GM23338 (cell line): ENCODE results near the gene CNDP2. TPM values are rescaled to one million over a fixed set of nuclear protein-coding genes. Genes with fewer than 3 reads are reported as not detected.

Source experiments
- ATAC-seq: fragments of 200-7000 bp; cut with Tn5 transposase; 3 replicates; pipeline ENCODE4 v1.9.1; 2020
- DNase-seq: peaks from one replicate; pipeline ENCODE4 v3.0.0-alpha.2; 2015; ENCODE audit warnings: low spot score
- H2AFZ ChIP-seq: fragments of 200-600 bp; sonication (generic); 2 replicates; pipeline ENCODE4 v1.8.0; 2016; ENCODE audit warnings: antibody characterized with exemption, mild to moderate bottlenecking, moderate library complexity
- H3F3A ChIP-seq: fragments of 200-600 bp; sonication (generic); replicated peaks from 2 replicates; pipeline ENCODE4 v1.8.0; 2017; ENCODE audit warnings: antibody characterized with exemption, mixed run types, low read depth
- H3K27ac ChIP-seq: fragments of 200-600 bp; sonication (generic); 2 replicates; pipeline ENCODE4 v1.6.1; 2016; ENCODE audit warnings: low read depth
- H3K27me3 ChIP-seq: fragments of 200-600 bp; sonication (generic); 2 replicates; pipeline ENCODE4 v1.8.0; 2016; ENCODE audit warnings: mild to moderate bottlenecking, mixed run types, moderate library complexity; ENCODE audit not compliant: insufficient read depth
- H3K36me3 ChIP-seq: fragments of 200-600 bp; sonication (generic); 2 replicates; pipeline ENCODE4 v1.8.0; 2016; ENCODE audit warnings: mild to moderate bottlenecking; ENCODE audit not compliant: insufficient read depth
- H3K4me1 ChIP-seq: fragments of 200-600 bp; sonication (generic); 2 replicates; pipeline ENCODE4 v1.8.0; 2016; ENCODE audit warnings: mild to moderate bottlenecking, moderate library complexity; ENCODE audit not compliant: insufficient read depth
- H3K4me2 ChIP-seq: fragments of 200-600 bp; sonication (generic); 2 replicates; pipeline ENCODE4 v1.7.1; 2017; ENCODE audit warnings: mixed run types
- H3K4me3 ChIP-seq: fragments of 200-600 bp; sonication (generic); 2 replicates; pipeline ENCODE4 v1.6.1; 2016; ENCODE audit warnings: mixed run types
- H3K79me2 ChIP-seq: fragments of 200-600 bp; sonication (generic); replicated peaks from 2 replicates; pipeline ENCODE4 v1.8.0; 2017; ENCODE audit warnings: mild to moderate bottlenecking; ENCODE audit not compliant: insufficient read depth
- H3K9me2 ChIP-seq: fragments of 200-600 bp; sonication (generic); 2 replicates; pipeline ENCODE4 v1.8.0; 2017; ENCODE audit not compliant: insufficient read depth
- H4K20me1 ChIP-seq: fragments of 200-600 bp; sonication (generic); replicated peaks from 2 replicates; pipeline ENCODE4 v1.8.0; 2017; ENCODE audit warnings: mild to moderate bottlenecking; ENCODE audit not compliant: insufficient read depth
- H3K27ac Mint-ChIP-seq: 2 replicates; pipeline ENCODE4 v1.8.0; 2020; ENCODE audit warnings: inconsistent platforms, mild to moderate bottlenecking, moderate library complexity, mixed read lengths
- H3K27me3 Mint-ChIP-seq: 3 replicates; pipeline ENCODE4 v1.8.0; 2022; ENCODE audit warnings: low read depth, mild to moderate bottlenecking, moderate library complexity, mixed read lengths, inconsistent platforms; ENCODE audit not compliant: insufficient read depth, poor library complexity
- H3K36me3 Mint-ChIP-seq: 3 replicates; pipeline ENCODE4 v1.8.0; 2021; ENCODE audit warnings: low read depth, mild to moderate bottlenecking, inconsistent platforms, moderate library complexity, mixed read lengths
- H3K4me1 Mint-ChIP-seq: 3 replicates; pipeline ENCODE4 v1.8.0; 2020; ENCODE audit warnings: mild to moderate bottlenecking, inconsistent platforms, mixed read lengths
- H3K4me3 Mint-ChIP-seq: 3 replicates; pipeline ENCODE4 v1.8.0; 2021; ENCODE audit warnings: moderate library complexity, mild to moderate bottlenecking, inconsistent platforms, mixed read lengths
- H3K9me3 Mint-ChIP-seq: 3 replicates; pipeline ENCODE4 v1.8.0; 2020; ENCODE audit warnings: moderate library complexity, mild to moderate bottlenecking, inconsistent platforms, mixed read lengths
- CREB1 ChIP-seq: fragments of 250-450 bp; sonication (Bioruptor Pico); IDR thresholded peaks from 2 replicates; pipeline ENCODE4 v1.5.0; 2020; ENCODE audit warnings: low read depth, mild to moderate bottlenecking, moderate library complexity
- CTCF ChIP-seq, 2 experiments: fragments of 200-600 bp in 1 of 2; sonication (generic) in 1 of 2; conservative IDR thresholded peaks; 2 replicates each; pipeline versions ENCODE4 v1.5.1 to v1.6.1; 2016 to 2017; ENCODE audit warnings: antibody characterized with exemption in 2 of 2, low read depth in 2 of 2, mild to moderate bottlenecking in 2 of 2, moderate library complexity in 1 of 2
- ETS1 ChIP-seq: IDR thresholded peaks from 2 replicates; pipeline ENCODE4 v1.6.1; 2016; ENCODE audit warnings: antibody characterized with exemption
- EZH2 ChIP-seq: fragments of 200-600 bp; sonication (generic); IDR thresholded peaks from one replicate; pipeline ENCODE4 v1.8.0; 2017; ENCODE audit warnings: antibody characterized with exemption, mild to moderate bottlenecking, low read depth; ENCODE audit not compliant: unreplicated experiment
- EZH2phosphoT487 ChIP-seq: fragments of 200-600 bp; sonication (generic); IDR thresholded peaks from one replicate; pipeline ENCODE4 v1.8.1; 2018; ENCODE audit warnings: antibody characterized with exemption; ENCODE audit not compliant: unreplicated experiment
- NANOG ChIP-seq: IDR thresholded peaks from 2 replicates; pipeline ENCODE4 v1.6.1; 2016; ENCODE audit warnings: antibody characterized with exemption, borderline replicate concordance
- POLR2AphosphoS5 ChIP-seq: IDR thresholded peaks from 2 replicates; pipeline ENCODE4 v1.6.1; 2016; ENCODE audit warnings: antibody characterized with exemption, low read depth
- ZNF114 ChIP-seq: fragments of 250-450 bp; sonication (Bioruptor Pico); IDR thresholded peaks from 2 replicates; pipeline ENCODE4 v1.5.0; 2020; ENCODE audit warnings: mild to moderate bottlenecking, moderate library complexity
- ZNF331 ChIP-seq: fragments of 250-450 bp; sonication (Bioruptor Pico); IDR thresholded peaks from 2 replicates; pipeline ENCODE4 v1.5.0; 2020; ENCODE audit warnings: low read depth, mild to moderate bottlenecking, moderate library complexity
- ZNF462 ChIP-seq: fragments of 250-450 bp; sonication (Bioruptor Pico); IDR thresholded peaks from 2 replicates; pipeline ENCODE4 v1.5.0; 2020; ENCODE audit warnings: mild to moderate bottlenecking, moderate library complexity
- polyA plus RNA-seq: library from polyadenylated mRNA; unstranded; fragments of >200 nt; fragmentation: Nextera tagmentation; extraction: Ambion mirVana; gene quantifications from 2 replicates; pipeline ENCODE4 v1.2.1, GENCODE V29; 2016
- total RNA-seq: library from RNA; depleted of rRNA; stranded (reverse); fragments of >200 nt; shearing (Covaris generic); gene quantifications from 2 replicates; pipeline ENCODE4 v1.2.3, GENCODE V29; 2014
- TF ChIP-seq, protein P1 (sequence below): IDR thresholded peaks from one replicate; pipeline ENCODE4 v1.6.1; 2018; ENCODE audit warnings: antibody characterized with exemption; ENCODE audit not compliant: unreplicated experiment

Gene CNDP2
- total and polyA plus RNA-seq, 2 experiments from 2014 or later = 116 to 175 TPM

DNA sequence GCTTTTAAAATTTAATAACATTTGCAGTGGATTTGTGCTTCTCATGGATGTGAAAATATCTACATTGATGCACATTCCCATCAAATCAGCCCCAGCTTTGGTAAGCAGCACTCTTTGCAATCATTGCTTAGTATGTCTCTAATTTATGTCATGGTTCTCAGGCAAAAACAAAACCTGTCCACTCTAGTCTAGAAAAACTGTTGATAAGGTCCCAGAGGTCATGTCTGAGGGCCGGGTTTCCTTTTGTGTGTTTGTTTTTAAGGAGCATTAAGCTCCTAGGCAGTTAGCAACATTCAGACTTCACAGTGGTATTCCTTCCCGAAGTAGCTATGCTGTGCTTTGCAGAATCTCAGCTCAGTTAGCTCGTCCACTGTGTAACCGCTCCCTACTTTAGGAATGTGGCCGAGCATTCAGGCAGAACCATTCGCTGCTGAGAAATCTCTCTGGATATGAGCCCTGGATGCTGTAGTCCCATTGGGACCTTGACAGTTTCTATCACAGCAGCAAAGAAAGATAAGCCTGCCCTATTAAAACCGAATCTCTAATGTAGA lies 43.1 kb upstream of the CNDP2 start:
- H2AFZ ChIP-seq = no peak overlapping the region
- H3K79me2 ChIP-seq = no peaks in the 10 kb centered on the region
- H3F3A ChIP-seq = no peaks in the 10 kb centered on the region
- H3K36me3 Mint-ChIP-seq = no peaks in the 10 kb centered on the region
- peaks cover 10% of the 10 kb centered on the region for H3K4me1 Mint-ChIP-seq
- H3K27ac Mint-ChIP-seq = no peak overlapping the region
- H3K36me3 ChIP-seq = no peaks in the 10 kb centered on the region
- H4K20me1 ChIP-seq = no peaks in the 10 kb centered on the region
- H3K4me2 ChIP-seq = no peak overlapping the region
- H3K4me1 ChIP-seq = peaks cover 5% of the 10 kb centered on the region
- DNase-seq (no peak), ATAC-seq (no peak)
- peaks cover 38% of the 10 kb centered on the region for H3K27me3 Mint-ChIP-seq
- no peak overlapping the region for H3K4me3 Mint-ChIP-seq
- no peak overlapping the region for H3K4me3 ChIP-seq
- TF ChIP-seq ZNF331 (CRISPR knock-in tag) (no peak), EZH2phosphoT487 (no peak), EZH2 (no peak), CTCF (conservative IDR thresholded peaks at IDR 0.05; ENCODE audit: low read depth in 2 of 2) (no peak), ETS1 (no peak), NANOG (no peak), ZNF114 (CRISPR knock-in tag) (no peak), CREB1 (CRISPR knock-in tag) (no peak), POLR2AphosphoS5 (no peak), ZNF462 (no peak)
- TF ChIP-seq, protein P1, sequence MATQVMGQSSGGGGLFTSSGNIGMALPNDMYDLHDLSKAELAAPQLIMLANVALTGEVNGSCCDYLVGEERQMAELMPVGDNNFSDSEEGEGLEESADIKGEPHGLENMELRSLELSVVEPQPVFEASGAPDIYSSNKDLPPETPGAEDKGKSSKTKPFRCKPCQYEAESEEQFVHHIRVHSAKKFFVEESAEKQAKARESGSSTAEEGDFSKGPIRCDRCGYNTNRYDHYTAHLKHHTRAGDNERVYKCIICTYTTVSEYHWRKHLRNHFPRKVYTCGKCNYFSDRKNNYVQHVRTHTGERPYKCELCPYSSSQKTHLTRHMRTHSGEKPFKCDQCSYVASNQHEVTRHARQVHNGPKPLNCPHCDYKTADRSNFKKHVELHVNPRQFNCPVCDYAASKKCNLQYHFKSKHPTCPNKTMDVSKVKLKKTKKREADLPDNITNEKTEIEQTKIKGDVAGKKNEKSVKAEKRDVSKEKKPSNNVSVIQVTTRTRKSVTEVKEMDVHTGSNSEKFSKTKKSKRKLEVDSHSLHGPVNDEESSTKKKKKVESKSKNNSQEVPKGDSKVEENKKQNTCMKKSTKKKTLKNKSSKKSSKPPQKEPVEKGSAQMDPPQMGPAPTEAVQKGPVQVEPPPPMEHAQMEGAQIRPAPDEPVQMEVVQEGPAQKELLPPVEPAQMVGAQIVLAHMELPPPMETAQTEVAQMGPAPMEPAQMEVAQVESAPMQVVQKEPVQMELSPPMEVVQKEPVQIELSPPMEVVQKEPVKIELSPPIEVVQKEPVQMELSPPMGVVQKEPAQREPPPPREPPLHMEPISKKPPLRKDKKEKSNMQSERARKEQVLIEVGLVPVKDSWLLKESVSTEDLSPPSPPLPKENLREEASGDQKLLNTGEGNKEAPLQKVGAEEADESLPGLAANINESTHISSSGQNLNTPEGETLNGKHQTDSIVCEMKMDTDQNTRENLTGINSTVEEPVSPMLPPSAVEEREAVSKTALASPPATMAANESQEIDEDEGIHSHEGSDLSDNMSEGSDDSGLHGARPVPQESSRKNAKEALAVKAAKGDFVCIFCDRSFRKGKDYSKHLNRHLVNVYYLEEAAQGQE = no peak
- no peaks in the 10 kb centered on the region for H3K9me2 ChIP-seq
- H3K27ac ChIP-seq = no peak overlapping the region
- H3K9me3 Mint-ChIP-seq = no peaks in the 10 kb centered on the region
- peaks cover 42% of the 10 kb centered on the region for H3K27me3 ChIP-seq
